Panc1 (cell line): ENCODE data around the gene ABCG1. TPM values are rescaled to one million over a fixed set of nuclear protein-coding genes. Genes with fewer than 3 reads are reported as not detected.

Source experiments
- ATAC-seq: fragments of 200-7000 bp; cut with Tn5 transposase; 2 replicates; pipeline ENCODE4 v1.9.1; 2020; ENCODE audit warnings: mild to moderate bottlenecking, moderate library complexity
- BruUV-seq: library from RNA; stranded (reverse); fragments of 400-500 nt; replicated peaks from 2 replicates; lab custom pipeline; 2021; lab: Mats Ljungman, UMichigan
- CTCF ChIA-PET: fragments of 300-600 bp; sonication (Branson Sonifier 250); formaldehyde crosslinking; loops from one replicate; lab custom pipeline; 2022; ENCODE audit warnings: antibody characterized with exemption; lab: Charles Lee
- POLR2A ChIA-PET: fragments of 300-600 bp; sonication (Branson Sonifier 250); formaldehyde crosslinking; loops from one replicate; lab custom pipeline; 2022; ENCODE audit warnings: antibody characterized with exemption; lab: Charles Lee
- DNase-seq: peaks from one replicate; pipeline ENCODE4 v3.0.0-alpha.2; 2010; ENCODE audit warnings: low read depth, low spot score
- H3K27ac ChIP-seq: 2 replicates; pipeline ENCODE4 v1.5.1; 2011; ENCODE audit warnings: mild to moderate bottlenecking, low read length, inconsistent platforms
- H3K27me3 ChIP-seq: fragments of 200-500 bp; sonication (Bioruptor generic); 2 replicates; pipeline ENCODE4 v1.6.0; 2014; ENCODE audit warnings: low read length, inconsistent platforms; ENCODE audit not compliant: control insufficient read depth, insufficient read depth
- H3K36me3 ChIP-seq: fragments of 200-500 bp; sonication (Bioruptor generic); 2 replicates; pipeline ENCODE4 v1.5.1; 2014; ENCODE audit warnings: inconsistent platforms, mild to moderate bottlenecking, low read length, moderate library complexity; ENCODE audit not compliant: control insufficient read depth, insufficient read depth
- H3K4me1 ChIP-seq: 2 replicates; pipeline ENCODE4 v1.5.1; 2011; ENCODE audit warnings: inconsistent platforms, mild to moderate bottlenecking, low read length, moderate library complexity; ENCODE audit not compliant: control insufficient read depth, insufficient read depth
- H3K4me3 ChIP-seq, 2 experiments: 2 replicates each; pipeline ENCODE4 v1.5.1; 2011 to 2012; ENCODE audit warnings: low read depth in 2 of 2, low read length in 2 of 2, mild to moderate bottlenecking in 2 of 2, inconsistent platforms in 1 of 2, moderate library complexity in 1 of 2
- H3K9me3 ChIP-seq: fragments of 200-500 bp; sonication (Bioruptor generic); 2 replicates; pipeline ENCODE4 v1.5.1; 2014; ENCODE audit warnings: low read depth, mild to moderate bottlenecking, inconsistent platforms, low read length, moderate library complexity; ENCODE audit not compliant: control insufficient read depth, insufficient read depth
- CTCF ChIP-seq: fragments of 450-650 bp; IDR thresholded peaks from 2 replicates; pipeline ENCODE4 v1.5.1; 2017; ENCODE audit warnings: mild to moderate bottlenecking
- POLR2AphosphoS5 ChIP-seq: IDR thresholded peaks from 2 replicates; pipeline ENCODE4 v1.6.1; 2012; ENCODE audit warnings: mild to moderate bottlenecking, low read depth, low read length, moderate library complexity
- REST ChIP-seq, 2 experiments: IDR thresholded peaks; 2 replicates each; pipeline ENCODE4 v1.6.1; 2011 to 2012; ENCODE audit warnings: low read depth in 2 of 2, control low read depth in 1 of 2, low read length in 1 of 2, mild to moderate bottlenecking in 1 of 2, moderate library complexity in 1 of 2; ENCODE audit not compliant: insufficient read depth in 1 of 2
- SIN3A ChIP-seq: IDR thresholded peaks from 2 replicates; pipeline ENCODE4 v1.6.1; 2012; ENCODE audit warnings: low read depth, mild to moderate bottlenecking, low read length, moderate library complexity, borderline replicate concordance; ENCODE audit not compliant: insufficient read depth
- TCF7L2 ChIP-seq: IDR thresholded peaks from 2 replicates; pipeline ENCODE4 v1.6.1; 2011; ENCODE audit warnings: mild to moderate bottlenecking, low read depth, low read length, inconsistent platforms
- in situ Hi-C: cut with HindIII; loops from 2 replicates; pipeline ENCODE4 v1.10.0; 2016; ENCODE audit warnings: low sequenced_read_pairs, low pct_unique_long_range_greater_than_20kb
- intact Hi-C: fragments of 100-400 bp; cut with micrococcal nuclease; formaldehyde crosslinking; loops from one replicate; pipeline ENCODE4 v1.10.0; 2022; ENCODE audit not compliant: unreplicated experiment
- total RNA-seq: library from RNA; stranded (reverse); gene quantifications from one replicate; pipeline ENCODE4 v1.2.1, GENCODE V29; 2021; ENCODE audit not compliant: unreplicated experiment

ABCG1 gene
- total RNA-seq, 1 experiment from 2014 or later, result 0.80 TPM

GRCh38 chr21:42317826-42318746, 99.1 kb downstream of the ABCG1 start:
- TF ChIP-seq CTCF (no peak), SIN3A (no peak), TCF7L2 (no peak), REST (IDR thresholded peaks at IDR 0.05; ENCODE audit: insufficient read depth in 1 of 2, low read depth in 2 of 2, low read length in 1 of 2) (no peak), POLR2AphosphoS5 (no peak)
- BruUV-seq, result no TSS peak
- no peaks in the 10 kb centered on the region for H3K36me3 ChIP-seq
- ChIA-PET CTCF (interaction anchor here (0.6 kb wide), 2 partner anchors 23 to 643 kb away, joined by 3 to 5 read pairs; no protein-coding TSS in a partner anchor), POLR2A (no interaction called here)
- H3K9me3 ChIP-seq, result no peaks in the 10 kb centered on the region
- no peaks in the 10 kb centered on the region for H3K27me3 ChIP-seq
- ATAC-seq, result no peak
- H3K4me1 ChIP-seq, result peaks cover 24% of the 10 kb centered on the region
- no peak overlapping the region for H3K27ac ChIP-seq
- H3K4me3 ChIP-seq, result no peak overlapping the region
- intact Hi-C loops (no loop called here), in situ Hi-C loops (no loop called here)
- no peak for DNase-seq

GRCh38 chr21:42319376-42319775, 100.4 kb downstream of the ABCG1 start:
- ChIA-PET CTCF (no interaction called here), POLR2A (no interaction called here)
- BruUV-seq, result no TSS peak
- in situ Hi-C loops, result no loop called here
- intact Hi-C loops, result no loop called here
- H3K4me1 ChIP-seq, result peaks cover 15% of the 10 kb centered on the region
- no peaks in the 10 kb centered on the region for H3K36me3 ChIP-seq
- no peak for TF ChIP-seq TCF7L2
- TF ChIP-seq REST (IDR thresholded peaks at IDR 0.05; ENCODE audit: insufficient read depth in 1 of 2, low read depth in 2 of 2, low read length in 1 of 2), result no peak
- TF ChIP-seq POLR2AphosphoS5, result no peak
- no peak for TF ChIP-seq SIN3A
- TF ChIP-seq CTCF, result no peak
- no peaks in the 10 kb centered on the region for H3K9me3 ChIP-seq
- no peak overlapping the region for H3K27ac ChIP-seq
- no peak overlapping the region for H3K4me3 ChIP-seq
- ATAC-seq (no peak), DNase-seq (no peak)
- H3K27me3 ChIP-seq, result no peaks in the 10 kb centered on the region
